Fibroblast of skin of left quadriceps (primary cell): Measurements from ENCODE around the gene RAB29.
A peak's percentile ranks its signal among the peaks of the same experiment; 100 is the strongest.

ENCODE experiments used
- DNase-seq, 2 experiments: peaks; one replicate each; pipeline ENCODE4 v3.0.0-alpha.2; 2013; ENCODE audit warnings: low read depth in 2 of 2

RAB29 gene

GRCh38 chr1:205764578-205764977 lies 10.7 kb downstream of the RAB29 start:
- no peak for DNase-seq

GRCh38 chr1:205763980-205764379 lies 11.3 kb downstream of the RAB29 start:
- no peak for DNase-seq

- DNase-seq = no peak
Observed at GRCh38 chr1:205760606-205761005, 14.7 kb downstream of the RAB29 start.

GRCh38 chr1:205756552-205756951 lies 18.7 kb downstream of the RAB29 start:
- no peak for DNase-seq

GRCh38 chr1:205754857-205755256 lies 20.4 kb downstream of the RAB29 start:
- no peak for DNase-seq

GRCh38 chr1:205751036-205751651 lies 24.1 kb downstream of the RAB29 start:
- no peak for DNase-seq

- DNase-seq = peak; percentile 99
Observed at GRCh38 chr1:205750138-205751035, 24.9 kb downstream of the RAB29 start, which contains the start of gene NUCKS1. TSS of gene NUCKS1 (minus strand) at chr1:205750182. CDS start at chr1:205749973, 209 bp downstream.

- peak; percentile 94 for DNase-seq
Observed at GRCh38 chr1:205749234-205750137, 25.8 kb downstream of the RAB29 start.

GRCh38 chr1:205748403-205749233 lies 26.7 kb downstream of the RAB29 start:
- peak; percentile 54 to 62 for DNase-seq

GRCh38 chr1:205746757-205747412 lies 28.4 kb downstream of the RAB29 start:
- DNase-seq = no peak

GRCh38 chr1:205744403-205744802 lies 30.9 kb downstream of the RAB29 start:
- no peak for DNase-seq

GRCh38 chr1:205743977-205744376 lies 31.3 kb downstream of the RAB29 start:
- no peak for DNase-seq

- DNase-seq = no peak
Observed at GRCh38 chr1:205741681-205742080, 33.6 kb downstream of the RAB29 start.

- DNase-seq = no peak
Observed at GRCh38 chr1:205739348-205740160, 35.7 kb downstream of the RAB29 start.

GRCh38 chr1:205735218-205735617 lies 40.1 kb downstream of the RAB29 start:
- DNase-seq = no peak

GRCh38 chr1:205733438-205734175 lies 41.7 kb downstream of the RAB29 start:
- no peak for DNase-seq

- DNase-seq = no peak
Observed at GRCh38 chr1:205729945-205730610, 45.2 kb downstream of the RAB29 start.

GRCh38 chr1:205726619-205727125 lies 48.6 kb downstream of the RAB29 start:
- no peak for DNase-seq
